Measurements from ENCODE around the gene MCMBP.

- TF ChIP-seq YY1 (IDR thresholded peaks at IDR 0.05; ENCODE audit: insufficient read depth, insufficient read length) (no peak), ZNF274 (IDR thresholded peaks at IDR 0.05; ENCODE audit: low read depth, low read length) (no peak), SUZ12 (IDR thresholded peaks at IDR 0.05; ENCODE audit: extremely low read depth, insufficient read depth, insufficient read length) (no peak)
Observed at GRCh38 chr10:119782981-119783664, 89.5 kb downstream of the MCMBP start.

All from NT2/D1 (cell line).